SK-N-SH treated with all-trans-retinoic acid at 6 μM for 48 hours (cell line): ENCODE data around the gene TNFSF11.
"Not testable (repeated sequence)": the region's sequence is repeated elsewhere in the genome, so short reads cannot be mapped to it uniquely, and the experiment has no call there.

Source experiments
- BACH2 ChIP-seq: fragments of 250-450 bp; sonication (Bioruptor Pico); IDR thresholded peaks from 2 replicates; pipeline ENCODE4 v1.9.0; 2021; ENCODE audit warnings: mild to moderate bottlenecking, borderline replicate concordance
- CREB5 ChIP-seq: fragments of 250-450 bp; sonication (Bioruptor Pico); IDR thresholded peaks from 2 replicates; pipeline ENCODE4 v1.5.1; 2020; ENCODE audit warnings: low read depth, mild to moderate bottlenecking, moderate library complexity
- CSDC2 ChIP-seq: fragments of 250-450 bp; sonication (Bioruptor Pico); IDR thresholded peaks from 2 replicates; pipeline ENCODE4 v1.5.0; 2020; ENCODE audit warnings: mild to moderate bottlenecking, moderate library complexity
- PATZ1 ChIP-seq: fragments of 250-450 bp; sonication (Bioruptor Pico); IDR thresholded peaks from 2 replicates; pipeline ENCODE4 v1.8.0; 2020; ENCODE audit warnings: mild to moderate bottlenecking, moderate library complexity, borderline replicate concordance
- ZFP3 ChIP-seq: fragments of 250-450 bp; sonication (Bioruptor Pico); IDR thresholded peaks from 2 replicates; pipeline ENCODE4 v1.5.0; 2020; ENCODE audit warnings: mild to moderate bottlenecking, moderate library complexity

- TF ChIP-seq ZFP3, CSDC2, BACH2, PATZ1, CREB5 (CRISPR knock-in tag): not testable (repeated sequence)
Observed at GRCh38 chr13:42559573-42560218, 14.3 kb upstream of the TNFSF11 start.
